Eye (tissue), 1 donor: Measurements from ENCODE around the gene XYLT1.
"Not testable (repeated sequence)": the region's sequence is repeated elsewhere in the genome, so short reads cannot be mapped to it uniquely, and the experiment has no call there.

ENCODE experiments used
- DNase-seq: peaks from one replicate; pipeline ENCODE4 v3.0.0-alpha.2; 2015

Gene XYLT1, protein sequence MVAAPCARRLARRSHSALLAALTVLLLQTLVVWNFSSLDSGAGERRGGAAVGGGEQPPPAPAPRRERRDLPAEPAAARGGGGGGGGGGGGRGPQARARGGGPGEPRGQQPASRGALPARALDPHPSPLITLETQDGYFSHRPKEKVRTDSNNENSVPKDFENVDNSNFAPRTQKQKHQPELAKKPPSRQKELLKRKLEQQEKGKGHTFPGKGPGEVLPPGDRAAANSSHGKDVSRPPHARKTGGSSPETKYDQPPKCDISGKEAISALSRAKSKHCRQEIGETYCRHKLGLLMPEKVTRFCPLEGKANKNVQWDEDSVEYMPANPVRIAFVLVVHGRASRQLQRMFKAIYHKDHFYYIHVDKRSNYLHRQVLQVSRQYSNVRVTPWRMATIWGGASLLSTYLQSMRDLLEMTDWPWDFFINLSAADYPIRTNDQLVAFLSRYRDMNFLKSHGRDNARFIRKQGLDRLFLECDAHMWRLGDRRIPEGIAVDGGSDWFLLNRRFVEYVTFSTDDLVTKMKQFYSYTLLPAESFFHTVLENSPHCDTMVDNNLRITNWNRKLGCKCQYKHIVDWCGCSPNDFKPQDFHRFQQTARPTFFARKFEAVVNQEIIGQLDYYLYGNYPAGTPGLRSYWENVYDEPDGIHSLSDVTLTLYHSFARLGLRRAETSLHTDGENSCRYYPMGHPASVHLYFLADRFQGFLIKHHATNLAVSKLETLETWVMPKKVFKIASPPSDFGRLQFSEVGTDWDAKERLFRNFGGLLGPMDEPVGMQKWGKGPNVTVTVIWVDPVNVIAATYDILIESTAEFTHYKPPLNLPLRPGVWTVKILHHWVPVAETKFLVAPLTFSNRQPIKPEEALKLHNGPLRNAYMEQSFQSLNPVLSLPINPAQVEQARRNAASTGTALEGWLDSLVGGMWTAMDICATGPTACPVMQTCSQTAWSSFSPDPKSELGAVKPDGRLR

GRCh38 chr16:17470908-17471718 lies at the start of gene XYLT1:
TSS of gene XYLT1 (minus strand) at chr16:17470960. CDS start at chr16:17470796, 164 bp downstream.
- peak; percentile 88 for DNase-seq

DNA sequence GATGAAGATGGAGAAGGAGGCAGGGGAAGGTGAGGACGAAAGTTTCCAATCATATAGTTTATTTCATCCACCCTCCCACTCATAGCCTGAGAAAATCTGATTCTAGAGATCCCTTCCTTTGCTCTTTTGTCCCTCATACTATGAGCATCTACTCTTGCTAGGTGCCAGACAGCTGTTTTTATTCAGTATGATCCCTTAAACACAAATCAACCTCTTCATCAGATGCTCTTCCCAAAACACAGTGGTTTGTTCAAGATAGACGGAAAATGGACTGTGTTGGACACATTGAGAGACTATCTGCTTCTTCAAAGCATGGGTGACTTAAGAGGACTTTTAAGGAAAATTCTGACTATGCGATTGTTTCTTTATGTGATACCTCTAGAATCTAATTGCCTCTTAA lies 49.4 kb upstream of the XYLT1 start:
- no peak for DNase-seq

- peak; percentile 13 for DNase-seq
Observed at GRCh38 chr16:17519101-17519955, 48.6 kb upstream of the XYLT1 start.

DNA sequence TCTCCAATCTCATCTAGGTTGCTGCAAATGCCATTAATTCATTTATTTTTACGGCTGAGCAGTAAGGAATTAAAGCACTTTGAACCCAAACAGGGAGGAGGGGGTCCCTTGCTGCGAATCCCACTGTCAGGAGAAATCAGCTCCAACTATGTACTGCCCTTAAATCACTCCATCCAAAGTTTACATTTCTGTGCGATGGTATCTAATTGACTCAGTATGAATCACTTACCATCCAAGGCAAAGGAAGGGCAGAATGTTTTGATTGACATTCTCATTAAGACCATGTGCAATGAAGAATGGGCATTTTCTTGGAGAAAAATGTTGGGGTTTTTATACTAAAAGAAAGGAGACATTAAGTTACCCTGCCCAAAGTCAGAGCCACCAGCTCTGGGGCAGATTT lies 47.7 kb upstream of the XYLT1 start:
- DNase-seq = no peak

DNA sequence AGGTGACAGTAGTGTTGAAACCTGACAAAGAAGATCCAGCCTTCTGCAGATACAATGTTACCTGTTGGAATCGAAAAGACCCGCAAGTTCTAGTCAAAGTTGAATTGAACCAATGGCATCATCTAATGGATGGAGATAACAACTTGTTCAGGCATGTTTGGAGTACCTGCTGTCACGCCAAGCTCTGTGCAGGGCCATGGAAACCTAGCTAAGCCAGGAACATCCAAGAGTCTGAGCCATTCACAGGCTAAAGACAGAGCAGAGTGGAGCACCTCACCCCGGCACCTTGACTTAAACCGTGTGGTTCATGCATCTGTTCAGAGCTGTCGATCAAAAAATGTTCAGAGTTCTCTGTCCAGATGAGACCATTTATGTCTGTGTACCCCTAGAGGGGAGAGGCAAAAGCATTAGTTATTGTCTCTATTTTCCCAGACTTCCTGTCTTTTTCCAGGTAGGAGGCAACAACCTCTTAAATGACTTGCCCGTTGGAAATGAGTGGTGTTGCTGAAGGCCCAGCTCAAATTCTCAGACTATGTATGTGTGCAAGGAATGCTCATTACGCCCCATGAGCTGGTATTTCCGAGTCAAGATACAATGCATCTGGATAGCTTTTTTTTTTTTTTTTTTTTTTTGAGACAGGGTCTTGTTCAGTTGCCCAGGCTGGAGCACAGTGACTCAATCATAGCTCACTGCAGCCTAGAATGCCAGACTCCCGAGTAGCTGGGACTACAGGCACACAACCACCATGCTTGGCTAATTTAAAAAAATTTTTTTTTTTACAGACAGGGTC lies 44.9 kb upstream of the XYLT1 start:
- no peak for DNase-seq

DNA sequence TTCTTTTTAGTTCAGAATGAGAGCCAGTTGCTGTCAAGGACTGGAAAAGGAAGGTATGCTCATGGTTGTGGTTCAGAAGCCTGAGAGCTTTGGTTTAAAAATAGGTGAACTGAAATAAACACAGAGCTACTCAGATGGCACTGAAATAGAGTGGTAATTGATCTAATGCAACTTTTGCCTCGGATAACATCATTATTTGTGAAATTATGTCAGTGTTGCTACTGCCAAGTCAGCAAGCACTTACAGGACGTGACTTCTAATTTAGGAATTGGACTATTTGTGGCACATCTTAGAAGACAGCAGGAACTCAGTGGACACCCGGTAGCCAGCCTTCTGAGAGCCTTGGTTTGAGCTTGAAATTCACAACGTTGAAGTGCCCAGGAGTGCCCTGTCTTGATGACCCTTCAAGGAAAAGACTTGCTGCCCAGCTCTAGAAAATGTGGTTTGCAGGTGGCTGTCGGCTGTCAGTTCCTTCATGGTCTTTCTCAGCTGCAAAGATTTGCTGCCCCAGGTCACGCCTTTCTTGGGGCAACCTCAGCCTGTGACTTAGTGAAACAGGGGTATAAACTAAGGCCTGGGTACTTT lies 42.0 kb upstream of the XYLT1 start:
- DNase-seq = no peak

- DNase-seq = peak; percentile 50
Observed at GRCh38 chr16:17511340-17511739, 40.6 kb upstream of the XYLT1 start.

DNA sequence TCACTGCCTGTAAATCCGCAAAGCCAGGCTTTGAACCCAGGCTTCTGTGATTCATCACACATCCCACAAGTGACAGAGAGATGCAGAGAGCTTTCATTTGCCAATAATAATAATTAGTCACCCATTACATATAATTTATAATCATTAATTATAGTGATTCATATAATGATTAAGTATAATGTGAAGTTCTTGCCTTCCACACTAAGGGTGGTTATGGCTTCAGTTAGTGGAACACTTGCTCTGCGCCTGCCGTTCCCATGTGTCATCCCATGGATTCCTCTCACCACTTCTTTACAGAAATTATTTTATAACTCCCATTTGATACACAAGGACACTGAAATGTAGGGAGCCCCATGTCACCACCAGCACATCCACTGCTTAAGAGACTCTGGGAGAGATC lies 39.8 kb upstream of the XYLT1 start:
- DNase-seq = no peak

- no peak for DNase-seq
Observed at GRCh38 chr16:17509194-17509593, 38.4 kb upstream of the XYLT1 start.

- no peak for DNase-seq
Observed at GRCh38 chr16:17508303-17508702, 37.5 kb upstream of the XYLT1 start.

- DNase-seq = not testable (repeated sequence)
Observed at GRCh38 chr16:17507516-17507915, 36.8 kb upstream of the XYLT1 start.

DNA sequence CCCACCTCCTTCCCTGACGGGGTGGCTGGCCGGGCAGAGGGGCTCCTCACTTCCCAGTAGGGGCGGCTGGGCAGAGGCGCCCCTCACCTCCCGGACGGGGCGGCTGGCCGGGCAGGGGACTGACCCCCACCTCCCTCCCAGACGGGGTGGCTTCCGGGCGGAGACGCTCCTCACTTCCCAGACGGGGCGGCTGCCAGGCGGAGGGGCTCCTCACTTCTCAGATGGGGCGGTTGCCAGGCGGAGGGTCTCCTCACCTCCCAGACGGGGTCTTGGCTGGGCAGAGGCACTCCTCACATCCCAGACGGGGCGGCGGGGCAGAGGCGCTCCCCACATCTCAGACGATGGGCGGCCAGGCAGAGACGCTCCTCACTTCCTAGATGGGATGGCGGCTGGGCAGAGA lies 35.1 kb upstream of the XYLT1 start:
- DNase-seq = not testable (repeated sequence)

DNA sequence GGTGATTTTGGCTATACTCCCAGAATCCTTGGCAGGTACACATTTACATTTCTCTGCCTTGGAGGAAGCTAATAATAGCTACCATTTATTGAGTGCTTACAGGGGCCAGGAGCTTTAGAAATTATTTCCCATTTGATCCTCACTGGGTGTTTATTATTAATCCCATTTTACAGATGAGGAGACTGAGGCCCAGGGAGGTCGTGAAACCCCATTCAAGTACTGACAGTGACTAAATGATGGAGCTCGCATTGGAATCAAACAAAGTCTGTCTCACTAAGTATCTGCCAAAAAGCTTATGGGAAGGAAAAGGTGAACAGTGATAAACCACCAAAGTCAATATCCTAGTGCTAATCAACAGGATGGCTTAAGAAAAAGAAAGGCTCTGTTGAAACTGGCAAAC lies 33.3 kb upstream of the XYLT1 start:
- DNase-seq = no peak

DNA sequence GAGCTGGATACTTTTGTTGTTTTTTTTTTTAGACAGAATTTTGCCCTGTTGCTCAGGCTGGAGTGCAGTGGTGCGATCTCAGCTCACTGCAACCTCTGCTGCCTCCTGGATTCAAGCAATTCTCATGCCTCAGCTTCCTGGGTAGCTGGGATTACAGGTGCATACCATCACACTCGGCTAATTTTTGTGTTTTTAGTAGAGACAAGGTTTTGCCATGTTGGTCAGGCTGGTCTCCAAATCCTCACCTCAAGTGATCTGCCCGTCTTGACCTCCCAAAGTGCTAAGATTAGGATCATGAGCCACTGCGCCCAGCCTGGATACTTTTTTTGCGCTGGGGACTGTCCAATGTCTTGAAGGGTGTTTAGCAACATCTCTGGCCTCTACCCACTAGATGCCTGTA lies 32.6 kb upstream of the XYLT1 start:
- no peak for DNase-seq

DNA sequence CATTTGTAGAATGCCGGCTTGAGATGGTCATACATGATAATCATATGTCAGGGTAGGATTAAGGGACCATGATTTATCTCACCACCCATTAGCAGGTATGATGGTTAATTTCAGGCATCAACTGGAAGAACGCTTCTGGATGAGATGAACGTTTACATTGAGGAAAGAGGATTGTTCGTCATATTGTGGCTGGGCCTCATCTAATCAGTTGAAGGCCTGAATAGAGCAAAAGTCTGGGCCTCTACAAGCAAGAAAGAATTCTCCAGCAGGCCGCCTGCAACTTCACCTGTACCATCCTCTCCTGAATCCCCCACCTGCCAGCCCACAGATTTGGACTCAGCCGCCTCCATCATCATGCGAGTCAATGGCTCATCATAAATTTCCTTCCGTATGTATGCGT lies 30.6 kb upstream of the XYLT1 start:
- DNase-seq = no peak

- DNase-seq = peak; percentile 18
Observed at GRCh38 chr16:17499223-17499902, 28.6 kb upstream of the XYLT1 start.

DNA sequence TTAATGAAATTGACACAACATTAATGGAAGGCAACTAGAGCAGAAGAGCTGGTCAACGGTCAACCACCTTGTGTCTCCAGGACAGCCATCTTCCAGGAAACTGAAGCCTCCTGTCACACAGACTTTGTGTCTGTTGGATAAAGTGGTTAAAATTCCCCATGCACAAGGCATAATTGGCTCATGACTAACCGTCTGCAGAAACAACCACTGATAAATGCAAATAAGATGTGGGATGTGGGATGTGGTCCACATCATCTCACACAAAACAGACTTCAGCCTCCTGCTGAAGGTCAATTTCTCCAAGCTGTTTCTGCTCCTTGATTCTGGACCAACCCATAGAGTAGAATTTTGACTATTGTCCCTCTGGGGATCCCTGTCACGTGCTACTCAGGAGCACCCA lies 26.9 kb upstream of the XYLT1 start:
- DNase-seq = no peak

- DNase-seq = no peak
Observed at GRCh38 chr16:17496891-17497290, 26.1 kb upstream of the XYLT1 start.

GRCh38 chr16:17493012-17493411 lies 22.3 kb upstream of the XYLT1 start:
- no peak for DNase-seq

DNA sequence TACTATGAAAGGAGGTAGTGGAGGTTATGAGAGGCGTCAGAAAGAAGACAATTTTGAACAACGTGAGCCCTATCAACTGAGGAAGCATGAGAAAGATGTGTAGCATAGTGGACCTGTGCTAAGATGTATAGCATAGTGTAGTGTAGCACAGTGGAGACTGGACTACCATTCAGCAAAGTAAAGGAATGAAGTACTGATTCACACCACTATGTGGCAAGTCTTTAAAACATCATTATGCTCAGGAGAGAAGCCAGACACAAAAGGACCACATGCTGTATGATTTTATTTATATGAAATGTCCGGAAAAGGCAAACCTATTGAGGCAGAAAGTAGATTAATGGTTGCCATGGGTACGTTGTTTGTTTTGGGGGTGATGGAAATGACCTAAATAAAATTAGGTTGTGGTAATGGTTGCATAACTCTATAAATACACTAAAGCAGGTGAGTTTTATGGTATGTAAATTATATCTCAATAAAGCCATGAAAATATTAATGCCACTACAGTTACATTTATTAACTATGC lies 20.4 kb upstream of the XYLT1 start:
- no peak for DNase-seq
